ENCODE measurements around the gene CDC42BPG.
A peak's percentile ranks its signal among the peaks of the same experiment; 100 is the strongest.

The CDC42BPG gene

GRCh38 chr11:64784813-64785581 is 59.5 kb downstream of the CDC42BPG start:
- no peak for DNase-seq

- peak; percentile 99 for DNase-seq
Observed at GRCh38 chr11:64778473-64779298, 65.8 kb downstream of the CDC42BPG start, which contains the start of gene SF1. Gene SF1 (minus strand): TSS chr11:64778542. CDS start chr11:64778392, 150 bp downstream.

GRCh38 chr11:64778223-64778472 is 66.3 kb downstream of the CDC42BPG start:
- DNase-seq = no peak

GRCh38 chr11:64777449-64778222 is 66.8 kb downstream of the CDC42BPG start:
- DNase-seq = peak; percentile 78

GRCh38 chr11:64776875-64777274 is 67.6 kb downstream of the CDC42BPG start:
- DNase-seq = no peak

- no peak for DNase-seq
Observed at GRCh38 chr11:64776425-64776824, 68.0 kb downstream of the CDC42BPG start.

- DNase-seq = no peak
Observed at GRCh38 chr11:64774144-64774543, 70.3 kb downstream of the CDC42BPG start.
